ENCODE results near the gene WFDC8. TPM values are rescaled to one million over a fixed set of nuclear protein-coding genes. Genes with fewer than 3 reads are reported as not detected.

The WFDC8 gene
- polyA plus RNA-seq, 4 donors: not detected

Other genes starting within 250 kb of the WFDC8 start
- 10 to 100 TPM; 14.3 to 95.8 (median 23.5) TPM for gene SDC4, start 230.9 kb downstream of the WFDC8 start, polyA plus RNA-seq
- 10 to 100 TPM; 13.6 to 40.3 (median 26.9) TPM for gene SYS1, start 216.1 kb downstream of the WFDC8 start, polyA plus RNA-seq
- gene TP53TG5, start 201.0 kb downstream of the WFDC8 start, polyA plus RNA-seq: under 1 TPM in 2 of 4 donors, not detected in 2; 0.19 to 0.84 TPM
- gene DBNDD2, start 171.0 kb downstream of the WFDC8 start, polyA plus RNA-seq: 100 to 1,000 TPM in 2 of 4 donors, 10 to 100 TPM in 2; 46.1 to 114 (median 101) TPM
- 100 to 1,000 TPM in 1 of 4 donors, 10 to 100 TPM in 3; 49.7 to 119 (median 68.1) TPM for gene PIGT, start 163.1 kb downstream of the WFDC8 start, polyA plus RNA-seq
- gene WFDC2, start 109.5 kb downstream of the WFDC8 start, polyA plus RNA-seq: 1 to 10 TPM; 1.8 to 7.8 (median 3.9) TPM
- not detected for gene SPINT3, start 63.7 kb downstream of the WFDC8 start, polyA plus RNA-seq
- gene WFDC6, start 39.8 kb downstream of the WFDC8 start, polyA plus RNA-seq: not detected
- gene EPPIN, start 31.9 kb downstream of the WFDC8 start, polyA plus RNA-seq: not detected
- not detected for gene WFDC10A, start 50.5 kb upstream of the WFDC8 start, polyA plus RNA-seq
- gene WFDC9, start 52.0 kb upstream of the WFDC8 start, polyA plus RNA-seq: not detected
- gene WFDC11, start 91.0 kb upstream of the WFDC8 start, polyA plus RNA-seq: not detected
- under 1 TPM in 1 of 4 donors, not detected in 3; 0.04 TPM for gene WFDC13, start 122.8 kb upstream of the WFDC8 start, polyA plus RNA-seq
- under 1 TPM in 1 of 4 donors, not detected in 3; 0.16 TPM for gene WFDC10B, start 125.7 kb upstream of the WFDC8 start, polyA plus RNA-seq
- not detected for gene SPINT4, start 143.1 kb upstream of the WFDC8 start, polyA plus RNA-seq
- under 1 TPM in 2 of 4 donors, not detected in 2; 0.44 to 0.81 TPM for gene WFDC3, start 212.6 kb upstream of the WFDC8 start, polyA plus RNA-seq
- gene DNTTIP1, start 212.7 kb upstream of the WFDC8 start, polyA plus RNA-seq: 10 to 100 TPM; 27.9 to 42.7 (median 36.9) TPM
- gene UBE2C, start 233.4 kb upstream of the WFDC8 start, polyA plus RNA-seq: 10 to 100 TPM; 10.8 to 99.6 (median 24.0) TPM
- gene TNNC2, start 248.0 kb upstream of the WFDC8 start, polyA plus RNA-seq: 10 to 100 TPM in 2 of 4 donors, 1 to 10 TPM in 2; 2.6 to 23.7 (median 13.5) TPM

Measured in small intestine (tissue), 4 donors.